Vagina (tissue), 2 donors: ENCODE results near the gene SLMAP.

Experiments
- POLR2AphosphoS5 ChIP-seq, 2 donors: sonication (generic); formaldehyde crosslinking; IDR thresholded peaks; one replicate each; pipeline ENCODE4 v1.9.0; 2017; ENCODE audit warnings: antibody characterized with exemption in 2 of 2, mild to moderate bottlenecking in 2 of 2, low read depth in 1 of 2; ENCODE audit not compliant: insufficient read depth in 1 of 2
- TF ChIP-seq, protein P1 (sequence below), 3 experiments: fragments of 450-650 bp in 2 of 3; fragments of 200-600 bp in 1 of 3; sonication (generic) in 1 of 3; IDR thresholded peaks; one replicate each; pipeline ENCODE4 v1.5.1; 2017 to 2019; ENCODE audit warnings: antibody characterized with exemption in 3 of 3, mild to moderate bottlenecking in 2 of 3, moderate library complexity in 2 of 3

DNA sequence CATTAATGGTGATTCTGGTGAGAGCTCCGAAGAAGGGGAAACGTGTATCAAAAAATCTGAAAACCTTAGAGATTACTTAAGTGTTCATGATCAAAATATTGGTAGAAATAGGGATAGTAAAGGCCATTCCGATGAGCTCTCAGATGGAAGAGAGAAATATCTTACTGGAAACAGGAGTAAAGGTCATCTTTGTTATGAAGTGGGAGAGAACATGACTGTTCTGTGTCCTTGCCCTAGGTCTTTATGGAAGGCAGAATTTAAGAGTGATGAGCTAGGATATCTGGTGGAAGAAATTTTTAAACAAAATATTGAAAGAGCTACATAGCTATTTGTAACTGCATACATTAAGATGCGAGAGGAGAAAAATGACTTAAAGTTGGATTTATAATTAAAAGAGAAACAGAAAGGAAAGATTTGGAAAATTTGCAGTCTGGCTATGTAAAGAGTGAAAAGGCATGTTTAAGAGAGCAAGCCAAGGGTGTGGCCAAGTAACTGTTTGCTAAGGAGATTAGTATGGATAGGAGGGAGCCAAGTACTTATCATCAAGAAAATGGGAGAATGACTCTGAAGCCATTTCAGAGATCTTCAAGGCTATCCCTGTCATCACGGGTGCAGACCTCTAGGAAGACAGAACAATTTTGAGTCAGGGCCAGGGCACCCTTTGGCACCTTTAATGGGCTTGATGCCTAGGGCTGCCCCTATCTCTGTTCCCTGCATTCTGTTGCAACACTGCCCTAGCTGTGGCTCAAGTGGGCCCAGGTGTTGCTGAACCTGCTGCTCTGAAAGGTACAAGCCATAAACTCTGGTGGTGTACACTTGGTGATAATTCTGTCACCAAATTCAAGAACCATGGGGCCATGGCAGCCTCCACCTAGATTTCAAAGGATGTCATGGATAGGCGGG, 27.3 kb downstream of the SLMAP start:
- TF ChIP-seq, protein P1, sequence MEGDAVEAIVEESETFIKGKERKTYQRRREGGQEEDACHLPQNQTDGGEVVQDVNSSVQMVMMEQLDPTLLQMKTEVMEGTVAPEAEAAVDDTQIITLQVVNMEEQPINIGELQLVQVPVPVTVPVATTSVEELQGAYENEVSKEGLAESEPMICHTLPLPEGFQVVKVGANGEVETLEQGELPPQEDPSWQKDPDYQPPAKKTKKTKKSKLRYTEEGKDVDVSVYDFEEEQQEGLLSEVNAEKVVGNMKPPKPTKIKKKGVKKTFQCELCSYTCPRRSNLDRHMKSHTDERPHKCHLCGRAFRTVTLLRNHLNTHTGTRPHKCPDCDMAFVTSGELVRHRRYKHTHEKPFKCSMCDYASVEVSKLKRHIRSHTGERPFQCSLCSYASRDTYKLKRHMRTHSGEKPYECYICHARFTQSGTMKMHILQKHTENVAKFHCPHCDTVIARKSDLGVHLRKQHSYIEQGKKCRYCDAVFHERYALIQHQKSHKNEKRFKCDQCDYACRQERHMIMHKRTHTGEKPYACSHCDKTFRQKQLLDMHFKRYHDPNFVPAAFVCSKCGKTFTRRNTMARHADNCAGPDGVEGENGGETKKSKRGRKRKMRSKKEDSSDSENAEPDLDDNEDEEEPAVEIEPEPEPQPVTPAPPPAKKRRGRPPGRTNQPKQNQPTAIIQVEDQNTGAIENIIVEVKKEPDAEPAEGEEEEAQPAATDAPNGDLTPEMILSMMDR (IDR thresholded peaks at IDR 0.05): no peak
- TF ChIP-seq POLR2AphosphoS5 (IDR thresholded peaks at IDR 0.05; ENCODE audit: insufficient read depth in 1 of 2, low read depth in 1 of 2): no peak
